K562 (cell line): Measurements from ENCODE around the gene GLRX. TPM values are rescaled to one million over a fixed set of nuclear protein-coding genes. Genes with fewer than 3 reads are reported as not detected.

Source experiments
- C11orf30 ChIP-seq: fragments of 450-650 bp; IDR thresholded peaks from 2 replicates; pipeline ENCODE4 v1.6.1; 2016; ENCODE audit warnings: low read depth, mild to moderate bottlenecking
- CBX1 ChIP-seq: sonication (generic); IDR thresholded peaks from 2 replicates; pipeline ENCODE4 v1.6.1; 2016; ENCODE audit warnings: antibody characterized with exemption, low read depth, mild to moderate bottlenecking
- CBX5 ChIP-seq: IDR thresholded peaks from 2 replicates; pipeline ENCODE4 v1.6.1; 2014; ENCODE audit warnings: low read depth, borderline replicate concordance
- CEBPG ChIP-seq, 3 experiments: fragments of 200-800 bp in 1 of 3; sonication (Bioruptor generic) in 1 of 3; sonication (generic) in 1 of 3; formaldehyde crosslinking in 1 of 3; IDR thresholded peaks in 2 of 3; conservative IDR thresholded peaks in 1 of 3; 2 replicates each; pipeline versions ENCODE4 v1.6.1 to v1.8.0; 2016 to 2022; ENCODE audit warnings: missing compliant biosample characterization in 2 of 3, missing genetic modification characterization in 2 of 3, mild to moderate bottlenecking in 1 of 3, missing genetic modification reagents in 1 of 3
- CREM ChIP-seq: IDR thresholded peaks from 2 replicates; pipeline ENCODE4 v1.6.1; 2014; ENCODE audit warnings: antibody characterized with exemption, low read depth
- FOXJ2 ChIP-seq: fragments of 200-800 bp; sonication (Bioruptor generic); IDR thresholded peaks from 2 replicates; pipeline ENCODE4 v1.6.1; 2016; ENCODE audit warnings: missing genetic modification characterization, missing compliant biosample characterization
- HMG20B ChIP-seq: fragments of 250-450 bp; sonication (Bioruptor Pico); IDR thresholded peaks from 2 replicates; pipeline ENCODE4 v1.5.0; 2021; ENCODE audit warnings: mild to moderate bottlenecking
- MIER1 ChIP-seq: fragments of 450-650 bp; IDR thresholded peaks from 2 replicates; pipeline ENCODE4 v1.6.1; 2016; ENCODE audit warnings: antibody characterized with exemption, mild to moderate bottlenecking, low read depth
- NFYB ChIP-seq: IDR thresholded peaks from 2 replicates; pipeline ENCODE4 v1.6.1; 2011; ENCODE audit warnings: mild to moderate bottlenecking, moderate library complexity; ENCODE audit not compliant: insufficient read length; ENCODE audit errors: extremely low read depth
- NONO ChIP-seq, 2 experiments: fragments of 200-400 bp in 1 of 2; fragments of 450-650 bp in 1 of 2; formaldehyde crosslinking in 1 of 2; IDR thresholded peaks; 2 replicates each; pipeline ENCODE4 v1.6.1; 2017; ENCODE audit warnings: low read depth in 2 of 2, mild to moderate bottlenecking in 2 of 2, moderate library complexity in 2 of 2, low read length in 1 of 2
- SIX5 ChIP-seq, 2 experiments: IDR thresholded peaks; 2 replicates each; pipeline ENCODE4 v1.6.1; 2011; ENCODE audit warnings: low read length in 2 of 2, borderline replicate concordance in 1 of 2, low read depth in 1 of 2, mild to moderate bottlenecking in 1 of 2, moderate library complexity in 1 of 2; ENCODE audit not compliant: insufficient read depth in 1 of 2
- SNIP1 ChIP-seq: fragments of 450-650 bp; IDR thresholded peaks from 2 replicates; pipeline ENCODE4 v1.7.1; 2017; ENCODE audit warnings: low read depth, mild to moderate bottlenecking
- STAG1 ChIP-seq: sonication (generic); formaldehyde crosslinking; IDR thresholded peaks from 2 replicates; pipeline ENCODE4 v1.5.0; 2020; ENCODE audit warnings: missing genetic modification reagents, borderline replicate concordance
- TSC22D4 ChIP-seq: fragments of 450-650 bp; IDR thresholded peaks from 2 replicates; pipeline ENCODE4 v1.6.1; 2016; ENCODE audit warnings: missing genetic modification characterization, missing biosample characterization, control low read depth
- U2AF2 ChIP-seq: fragments of 200-400 bp; formaldehyde crosslinking; optimal IDR thresholded peaks from 2 replicates; pipeline ENCODE3; 2017; ENCODE audit warnings: low read depth, mild to moderate bottlenecking, low read length
- ZNF778 ChIP-seq: fragments of 450-650 bp; formaldehyde crosslinking; IDR thresholded peaks from 2 replicates; pipeline ENCODE4 v1.4.0; 2020; ENCODE audit warnings: mild to moderate bottlenecking, moderate library complexity
- polyA plus RNA-seq, 8 experiments: library from polyadenylated mRNA; depleted of rRNA in 4 of 8; stranded (reverse) in 5 of 8; unstranded in 3 of 8; fragments of >200 nt; fragmentation: Nextera tagmentation in 2 of 8; fragmentation: Illumina TruSeq in 1 of 8; extraction: Ambion mirVana in 2 of 8; extraction: Trizol in 1 of 8; gene quantifications; 2 replicates each; pipeline versions ENCODE4 v1.2.1 to v1.2.3, GENCODE V29; 2011 to 2014; ENCODE audit warnings: inconsistent platforms in 1 of 8, missing spikeins in 1 of 8
- total RNA-seq, 7 experiments: library from RNA; depleted of rRNA in 6 of 7; stranded (reverse); fragments of >200 nt in 6 of 7; fragmentation: Illumina TruSeq in 2 of 7; extraction: Trizol in 2 of 7; gene quantifications; 2 replicates each; pipeline versions ENCODE4 v1.2.1 to v1.2.3, GENCODE V29; 2011 to 2021; ENCODE audit warnings: low replicate concordance in 1 of 7
- TF ChIP-seq, protein P1 (sequence below): sonication (generic); formaldehyde crosslinking; IDR thresholded peaks from 2 replicates; pipeline ENCODE4 v1.8.1; 2022; ENCODE audit warnings: missing genetic modification reagents
- TF ChIP-seq, protein P2 (sequence below): sonication (generic); formaldehyde crosslinking; IDR thresholded peaks from 2 replicates; pipeline ENCODE4 v1.8.0; 2022; ENCODE audit warnings: missing genetic modification reagents, mild to moderate bottlenecking, moderate library complexity, borderline replicate concordance
- TF ChIP-seq, protein P3 (sequence below): fragments of 250-450 bp; sonication (Bioruptor Pico); IDR thresholded peaks from 2 replicates; pipeline ENCODE4 v1.5.0; 2021; ENCODE audit warnings: mild to moderate bottlenecking, borderline replicate concordance

GLRX gene
- total and polyA plus RNA-seq, 9 of the 15 experiments (the other 6 are each of a cell fraction or from before 2014, with no cell fraction given), result 2.3 to 11.2 (median 4.6) TPM

DNA sequence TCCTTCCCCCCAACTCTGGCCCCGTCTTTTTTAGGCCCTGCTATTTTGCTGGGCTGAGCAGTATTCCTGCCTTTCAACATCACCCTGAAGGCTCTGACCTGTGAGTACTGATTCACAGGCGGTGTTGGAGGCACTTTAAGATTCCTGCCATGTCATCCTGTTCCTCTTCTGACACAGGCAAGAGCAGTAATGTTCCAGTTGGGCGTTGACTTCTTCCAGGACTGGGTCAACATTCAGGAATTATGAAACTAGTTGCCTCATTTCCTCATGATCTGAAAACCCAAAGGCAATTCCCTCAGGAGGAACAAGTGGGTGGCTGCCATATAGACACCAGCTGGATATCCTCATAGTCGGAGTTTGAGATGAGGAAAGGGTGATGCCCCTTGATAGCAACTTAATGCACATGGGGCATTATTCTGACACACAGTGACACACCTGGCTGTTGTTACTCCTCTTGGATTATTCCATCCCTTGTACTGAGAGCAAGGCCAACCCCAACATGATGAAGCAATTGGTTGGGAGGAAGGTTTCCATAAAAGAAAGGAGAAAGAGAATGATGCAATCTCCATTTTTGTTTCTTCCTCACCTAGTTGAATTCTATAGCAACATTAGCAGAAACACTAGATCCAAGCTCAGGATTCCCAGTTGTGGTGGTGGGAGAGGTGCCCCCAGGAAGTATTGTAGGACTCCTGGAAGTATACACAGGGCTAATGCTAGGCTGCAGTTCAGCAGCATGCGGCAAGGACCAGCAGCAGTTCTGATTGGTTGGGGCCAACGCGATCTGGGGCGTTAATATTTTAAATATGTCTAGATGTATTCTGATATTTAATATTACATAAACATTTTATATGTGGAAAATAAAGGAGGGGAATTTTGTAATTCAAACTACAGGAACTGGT, 19.6 kb upstream of the GLRX start (continued):
- no peak for TF ChIP-seq MIER1
- TF ChIP-seq CBX1, result no peak
- peak; percentile 72; the same call in 1 of the 2 replicates for TF ChIP-seq C11orf30
- no peak for TF ChIP-seq NONO (IDR thresholded peaks at IDR 0.05; ENCODE audit: low read depth in 2 of 2, low read length in 1 of 2)
- TF ChIP-seq U2AF2, result no peak
- TF ChIP-seq TSC22D4 (tag), result no peak
- TF ChIP-seq SNIP1, result no peak
- no peak for TF ChIP-seq SIX5 (IDR thresholded peaks at IDR 0.05; ENCODE audit: borderline replicate concordance in 1 of 2, insufficient read depth in 1 of 2, low read depth in 1 of 2, low read length in 2 of 2)
- TF ChIP-seq CBX5, result no peak
- TF ChIP-seq, protein P1, sequence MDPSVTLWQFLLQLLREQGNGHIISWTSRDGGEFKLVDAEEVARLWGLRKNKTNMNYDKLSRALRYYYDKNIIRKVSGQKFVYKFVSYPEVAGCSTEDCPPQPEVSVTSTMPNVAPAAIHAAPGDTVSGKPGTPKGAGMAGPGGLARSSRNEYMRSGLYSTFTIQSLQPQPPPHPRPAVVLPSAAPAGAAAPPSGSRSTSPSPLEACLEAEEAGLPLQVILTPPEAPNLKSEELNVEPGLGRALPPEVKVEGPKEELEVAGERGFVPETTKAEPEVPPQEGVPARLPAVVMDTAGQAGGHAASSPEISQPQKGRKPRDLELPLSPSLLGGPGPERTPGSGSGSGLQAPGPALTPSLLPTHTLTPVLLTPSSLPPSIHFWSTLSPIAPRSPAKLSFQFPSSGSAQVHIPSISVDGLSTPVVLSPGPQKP (CRISPR knock-in tag), result no peak
- TF ChIP-seq ZNF778 (CRISPR knock-in tag), result no peak
- TF ChIP-seq, protein P2, sequence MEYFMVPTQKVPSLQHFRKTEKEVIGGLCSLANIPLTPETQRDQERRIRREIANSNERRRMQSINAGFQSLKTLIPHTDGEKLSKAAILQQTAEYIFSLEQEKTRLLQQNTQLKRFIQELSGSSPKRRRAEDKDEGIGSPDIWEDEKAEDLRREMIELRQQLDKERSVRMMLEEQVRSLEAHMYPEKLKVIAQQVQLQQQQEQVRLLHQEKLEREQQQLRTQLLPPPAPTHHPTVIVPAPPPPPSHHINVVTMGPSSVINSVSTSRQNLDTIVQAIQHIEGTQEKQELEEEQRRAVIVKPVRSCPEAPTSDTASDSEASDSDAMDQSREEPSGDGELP (CRISPR knock-in tag), result no peak
- no peak for TF ChIP-seq HMG20B
- no peak for TF ChIP-seq CREM
- TF ChIP-seq, protein P3, sequence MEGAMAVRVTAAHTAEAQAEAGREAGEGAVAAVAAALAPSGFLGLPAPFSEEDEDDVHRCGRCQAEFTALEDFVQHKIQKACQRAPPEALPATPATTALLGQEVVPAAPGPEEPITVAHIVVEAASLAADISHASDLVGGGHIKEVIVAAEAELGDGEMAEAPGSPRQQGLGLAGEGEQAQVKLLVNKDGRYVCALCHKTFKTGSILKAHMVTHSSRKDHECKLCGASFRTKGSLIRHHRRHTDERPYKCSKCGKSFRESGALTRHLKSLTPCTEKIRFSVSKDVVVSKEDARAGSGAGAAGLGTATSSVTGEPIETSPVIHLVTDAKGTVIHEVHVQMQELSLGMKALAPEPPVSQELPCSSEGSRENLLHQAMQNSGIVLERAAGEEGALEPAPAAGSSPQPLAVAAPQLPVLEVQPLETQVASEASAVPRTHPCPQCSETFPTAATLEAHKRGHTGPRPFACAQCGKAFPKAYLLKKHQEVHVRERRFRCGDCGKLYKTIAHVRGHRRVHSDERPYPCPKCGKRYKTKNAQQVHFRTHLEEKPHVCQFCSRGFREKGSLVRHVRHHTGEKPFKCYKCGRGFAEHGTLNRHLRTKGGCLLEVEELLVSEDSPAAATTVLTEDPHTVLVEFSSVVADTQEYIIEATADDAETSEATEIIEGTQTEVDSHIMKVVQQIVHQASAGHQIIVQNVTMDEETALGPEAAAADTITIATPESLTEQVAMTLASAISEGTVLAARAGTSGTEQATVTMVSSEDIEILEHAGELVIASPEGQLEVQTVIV (CRISPR knock-in tag), result no peak
- no peak for TF ChIP-seq STAG1
- TF ChIP-seq CEBPG (CRISPR knock-in tag; IDR thresholded peaks at IDR 0.05), result no peak; the same call in 1 of the 2 replicates
- TF ChIP-seq CEBPG (tag; conservative IDR thresholded peaks at IDR 0.05 in 1 of 2, IDR thresholded peaks at IDR 0.05 in 1 of 2), result peak; percentile 93 to 96
- no peak for TF ChIP-seq NFYB
- TF ChIP-seq FOXJ2 (tag), result no peak
